Stomach (tissue), 4 donors: ENCODE data around the gene HMGN1.

Experiments used
- CTCF ChIP-seq, 7 experiments: fragments of 450-650 bp in 4 of 7; fragments of 200-600 bp in 3 of 7; sonication (generic) in 3 of 7; IDR thresholded peaks; one replicate each; pipeline ENCODE4 v1.5.1; 2016 to 2019; ENCODE audit warnings: antibody characterized with exemption in 7 of 7, control low read depth in 2 of 7, mild to moderate bottlenecking in 1 of 7
- EP300 ChIP-seq: sonication (generic); formaldehyde crosslinking; IDR thresholded peaks from one replicate; pipeline ENCODE4 v1.6.1; 2017; ENCODE audit warnings: antibody characterized with exemption
- POLR2A ChIP-seq, 4 donors: fragments of 450-650 bp; IDR thresholded peaks; one replicate each; pipeline ENCODE4 v1.6.1; 2016; ENCODE audit warnings: antibody characterized with exemption in 4 of 4, control low read depth in 2 of 4, mild to moderate bottlenecking in 1 of 4, moderate library complexity in 1 of 4
- POLR2AphosphoS5 ChIP-seq, 3 donors: sonication (generic); formaldehyde crosslinking; IDR thresholded peaks; one replicate each; pipeline ENCODE4 v1.6.1; 2016; ENCODE audit warnings: antibody characterized with exemption in 3 of 3

- TF ChIP-seq CTCF (IDR thresholded peaks at IDR 0.05) (no peak), EP300 (no peak), POLR2AphosphoS5 (IDR thresholded peaks at IDR 0.05) (no peak), POLR2A (IDR thresholded peaks at IDR 0.05) (no peak)
Measured at GRCh38 chr21:39387461-39388037, 38.7 kb upstream of the HMGN1 start.
